ENCODE data around the gene EDNRB. TPM values are rescaled to one million over a fixed set of nuclear protein-coding genes. Genes with fewer than 3 reads are reported as not detected.

EDNRB gene
- total RNA-seq = 0.22 and 1.7 TPM in 2 replicates

GRCh38 chr13:77918391-77919245 lies at the start of gene EDNRB:
EDNRB (minus strand) TSS chr13:77918831; CDS start chr13:77918573, 258 bp downstream.

Small RNA genes within 50 kb of the gene (small RNA-seq; reads per million reads assigned to genes)
- gene RN7SL810P = not detected

Other genes with a start within 250 kb of the EDNRB start
- 4.0 and 9.8 TPM in 2 replicates for gene SLAIN1, start 221.1 kb downstream of the EDNRB start, total RNA-seq